Endothelial cell (in vitro differentiated cells): Measurements from ENCODE around the gene CAPN9. TPM values are rescaled to one million over a fixed set of nuclear protein-coding genes. Genes with fewer than 3 reads are reported as not detected.

Source experiments
- DNase-seq: peaks from one replicate; pipeline ENCODE4 v3.0.0; 2021; ENCODE audit warnings: low spot score
- H3K27ac Mint-ChIP-seq: one replicate; pipeline ENCODE4 v1.8.0; 2021; ENCODE audit warnings: mixed read lengths, inconsistent platforms; ENCODE audit not compliant: unreplicated experiment
- H3K27me3 Mint-ChIP-seq: one replicate; pipeline ENCODE4 v1.8.0; 2021; ENCODE audit warnings: mild to moderate bottlenecking, moderate library complexity, mixed read lengths, inconsistent platforms; ENCODE audit not compliant: unreplicated experiment
- H3K36me3 Mint-ChIP-seq: one replicate; pipeline ENCODE4 v1.8.0; 2021; ENCODE audit warnings: mild to moderate bottlenecking, low read depth, mixed read lengths, inconsistent platforms; ENCODE audit not compliant: unreplicated experiment
- H3K4me1 Mint-ChIP-seq: one replicate; pipeline ENCODE4 v1.8.0; 2021; ENCODE audit warnings: mild to moderate bottlenecking, mixed read lengths, inconsistent platforms; ENCODE audit not compliant: unreplicated experiment
- H3K4me3 Mint-ChIP-seq: one replicate; pipeline ENCODE4 v1.8.0; 2021; ENCODE audit warnings: mild to moderate bottlenecking, mixed read lengths, inconsistent platforms; ENCODE audit not compliant: unreplicated experiment
- H3K9me3 Mint-ChIP-seq: one replicate; pipeline ENCODE4 v1.8.0; 2021; ENCODE audit warnings: mixed read lengths, inconsistent platforms; ENCODE audit not compliant: unreplicated experiment
- CTCF ChIP-seq: fragments of 200-600 bp; sonication (generic); IDR thresholded peaks from one replicate; pipeline ENCODE4 v1.5.0; 2021; ENCODE audit warnings: antibody characterized with exemption; ENCODE audit not compliant: unreplicated experiment
- total RNA-seq: library from RNA; stranded (reverse); fragmentation: NEBNext Ultra II Directional; extraction: Animal tissue kit (Norgen Biotek cat#: 25700); gene quantifications from one replicate; pipeline ENCODE4 v1.2.1, GENCODE V29; 2021; ENCODE audit not compliant: unreplicated experiment

The CAPN9 gene
- total RNA-seq, 1 donor from 2014 or later: not detected

- peaks cover 5% of the 10 kb centered on the region for H3K27me3 Mint-ChIP-seq
- DNase-seq: no peak
- no peak overlapping the region for H3K27ac Mint-ChIP-seq
- no peaks in the 10 kb centered on the region for H3K4me1 Mint-ChIP-seq
- TF ChIP-seq CTCF: no peak
- H3K36me3 Mint-ChIP-seq: no peaks in the 10 kb centered on the region
- H3K4me3 Mint-ChIP-seq: no peak overlapping the region
- no peaks in the 10 kb centered on the region for H3K9me3 Mint-ChIP-seq
Observed at GRCh38 chr1:230793463-230793745, 46.2 kb downstream of the CAPN9 start.

- no peak for TF ChIP-seq CTCF
- H3K4me3 Mint-ChIP-seq: no peak overlapping the region
- H3K27ac Mint-ChIP-seq: no peak overlapping the region
- H3K36me3 Mint-ChIP-seq: no peaks in the 10 kb centered on the region
- no peaks in the 10 kb centered on the region for H3K9me3 Mint-ChIP-seq
- no peaks in the 10 kb centered on the region for H3K4me1 Mint-ChIP-seq
- H3K27me3 Mint-ChIP-seq: peaks cover 3% of the 10 kb centered on the region
- DNase-seq: no peak
Observed at GRCh38 chr1:230794431-230794830, 47.2 kb downstream of the CAPN9 start.

- Mint-ChIP-seq H3K4me1 (no peaks in the 10 kb centered on the region), H3K4me3 (no peak overlapping the region), H3K27ac (no peak overlapping the region), H3K36me3 (no peaks in the 10 kb centered on the region), H3K9me3 (no peaks in the 10 kb centered on the region), H3K27me3 (peaks cover 2% of the 10 kb centered on the region)
- DNase-seq: no peak
- TF ChIP-seq CTCF: no peak
Observed at GRCh38 chr1:230794871-230795605, 47.9 kb downstream of the CAPN9 start.

GRCh38 chr1:230796626-230797025 lies 49.4 kb downstream of the CAPN9 start:
- H3K36me3 Mint-ChIP-seq: no peaks in the 10 kb centered on the region

More at GRCh38 chr1:230796626-230797025, 49.4 kb downstream of the CAPN9 start:
- Mint-ChIP-seq H3K9me3 (no peaks in the 10 kb centered on the region), H3K4me1 (no peaks in the 10 kb centered on the region), H3K27ac (no peak overlapping the region), H3K27me3 (peaks cover 2% of the 10 kb centered on the region), H3K4me3 (no peak overlapping the region)
- DNase-seq: no peak
- no peak for TF ChIP-seq CTCF
